GM12891 (cell line): ENCODE results near the gene IL1RAPL1.

Source experiments
- DNase-seq: peaks from one replicate; pipeline ENCODE4 v3.0.0; 2011; ENCODE audit warnings: low spot score; ENCODE audit not compliant: insufficient read length
- FAIRE-seq: peaks from 2 replicates; lab custom pipeline; 2011; peaks lifted over from hg19 to GRCh38; lab: Jason Lieb, UNC
- PAX5 ChIP-seq: IDR thresholded peaks from 2 replicates; pipeline ENCODE4 v1.6.1; 2011; ENCODE audit warnings: low read length, moderate library complexity, mild to moderate bottlenecking; ENCODE audit not compliant: insufficient read depth, severe bottlenecking
- POLR2A ChIP-seq: IDR thresholded peaks from 2 replicates; pipeline ENCODE4 v1.6.1; 2011; ENCODE audit warnings: low read depth, low read length, control low read depth
- POLR2AphosphoS5 ChIP-seq: IDR thresholded peaks from 2 replicates; pipeline ENCODE4 v1.6.1; 2011; ENCODE audit warnings: low read depth, low read length, control low read depth
- POU2F2 ChIP-seq: IDR thresholded peaks from 2 replicates; pipeline ENCODE4 v1.6.1; 2011; ENCODE audit warnings: low read depth, mild to moderate bottlenecking, control low read depth, low read length, moderate library complexity
- SPI1 ChIP-seq: IDR thresholded peaks from 2 replicates; pipeline ENCODE4 v1.6.1; 2011; ENCODE audit warnings: low read depth, low read length, control low read depth
- TAF1 ChIP-seq: IDR thresholded peaks from 2 replicates; pipeline ENCODE4 v1.6.1; 2011; ENCODE audit warnings: low read depth, low read length, control low read depth

Gene IL1RAPL1

DNA sequence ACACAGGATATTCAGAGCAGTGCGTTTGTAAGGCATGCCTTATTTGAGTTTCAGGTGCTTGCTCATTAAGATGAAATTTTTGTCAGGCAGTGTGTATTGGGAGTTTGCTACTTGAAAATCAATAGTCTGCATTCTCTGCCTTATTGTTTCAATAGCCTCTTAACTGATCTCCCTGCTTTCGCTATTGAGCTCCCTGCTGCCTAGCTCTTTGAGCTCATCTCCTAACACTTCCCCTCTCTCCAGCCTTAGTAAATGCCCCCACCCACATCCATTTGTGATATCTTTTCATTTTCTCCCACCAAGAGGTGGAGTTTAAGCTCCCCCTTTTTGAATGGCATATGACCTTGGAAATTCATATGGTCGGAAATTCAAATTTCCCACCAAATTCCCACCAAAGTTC is 256.6 kb downstream of the IL1RAPL1 start:
- DNase-seq, result no peak
- TF ChIP-seq TAF1, result no peak
- no peak for TF ChIP-seq POLR2AphosphoS5
- TF ChIP-seq POU2F2, result no peak
- no peak for TF ChIP-seq POLR2A
- no peak for TF ChIP-seq SPI1
- no peak for TF ChIP-seq PAX5
- no peak for FAIRE-seq

DNA sequence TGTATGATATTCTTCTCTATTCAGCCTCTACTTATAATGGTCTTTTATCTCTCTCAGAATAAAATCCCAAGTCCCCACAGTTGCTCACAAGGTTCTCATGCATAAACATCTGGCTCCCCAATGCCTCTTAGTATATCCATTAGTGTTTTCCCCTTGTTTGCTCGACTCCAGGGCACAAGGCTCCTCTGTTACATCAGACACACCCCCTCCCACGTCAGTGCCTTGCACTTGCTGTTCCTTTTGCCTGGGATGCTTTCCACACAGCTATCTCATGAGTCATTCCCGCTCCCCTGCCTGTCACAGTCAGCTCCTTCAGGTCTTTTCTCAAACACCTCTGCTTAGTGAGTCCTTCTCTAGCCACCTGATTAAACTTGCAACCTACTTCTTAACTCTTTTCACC is 260.2 kb downstream of the IL1RAPL1 start:
- DNase-seq (no peak), FAIRE-seq (no peak)
- no peak for TF ChIP-seq SPI1
- TF ChIP-seq POLR2AphosphoS5, result no peak
- TF ChIP-seq POU2F2, result no peak
- no peak for TF ChIP-seq TAF1
- TF ChIP-seq PAX5, result no peak
- TF ChIP-seq POLR2A, result no peak

DNA sequence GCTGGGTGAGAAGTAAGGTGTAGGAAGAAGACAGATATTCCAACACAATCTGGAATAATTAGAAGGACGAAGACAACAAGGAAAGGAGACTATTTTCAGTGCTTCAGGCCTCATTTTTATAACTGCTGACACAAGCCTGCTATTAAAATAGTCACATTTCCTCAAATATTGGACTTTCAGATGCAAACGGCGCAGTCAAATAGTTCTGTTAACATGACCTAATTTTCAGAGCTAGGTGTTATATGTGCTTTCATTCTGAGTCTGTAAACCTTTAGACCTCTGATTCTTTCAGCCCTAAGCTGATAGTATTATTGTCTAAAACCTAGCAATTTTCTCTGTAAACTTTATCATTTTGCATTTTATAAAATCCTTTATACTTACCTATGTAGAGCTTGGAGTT is 261.5 kb downstream of the IL1RAPL1 start:
- DNase-seq (no peak), FAIRE-seq (no peak)
- TF ChIP-seq POLR2A, result no peak
- no peak for TF ChIP-seq SPI1
- TF ChIP-seq POLR2AphosphoS5, result no peak
- TF ChIP-seq POU2F2, result no peak
- TF ChIP-seq TAF1, result no peak
- TF ChIP-seq PAX5, result no peak

DNA sequence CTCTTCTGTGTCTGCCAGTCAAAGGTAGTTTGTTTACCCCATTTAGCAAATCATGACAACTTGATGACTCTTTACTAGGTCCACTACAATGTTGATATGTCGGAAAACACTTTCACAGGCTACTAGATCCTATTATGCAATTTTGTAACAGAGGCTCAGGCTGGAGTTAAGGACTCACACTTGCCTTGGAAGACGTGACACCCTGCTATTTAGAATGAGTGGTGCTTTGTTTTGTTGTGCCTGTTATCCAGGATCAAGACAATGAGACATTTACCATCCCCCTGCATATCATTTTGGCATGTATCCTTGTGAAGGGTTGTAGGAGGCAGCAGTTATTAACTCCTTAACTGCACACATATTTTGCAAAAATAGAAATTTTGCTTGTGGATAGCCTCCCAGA is 263.7 kb downstream of the IL1RAPL1 start:
- FAIRE-seq, result no peak
- no peak for TF ChIP-seq POLR2AphosphoS5
- no peak for TF ChIP-seq TAF1
- no peak for TF ChIP-seq PAX5
- TF ChIP-seq POLR2A, result no peak
- no peak for TF ChIP-seq POU2F2
- TF ChIP-seq SPI1, result no peak

DNA sequence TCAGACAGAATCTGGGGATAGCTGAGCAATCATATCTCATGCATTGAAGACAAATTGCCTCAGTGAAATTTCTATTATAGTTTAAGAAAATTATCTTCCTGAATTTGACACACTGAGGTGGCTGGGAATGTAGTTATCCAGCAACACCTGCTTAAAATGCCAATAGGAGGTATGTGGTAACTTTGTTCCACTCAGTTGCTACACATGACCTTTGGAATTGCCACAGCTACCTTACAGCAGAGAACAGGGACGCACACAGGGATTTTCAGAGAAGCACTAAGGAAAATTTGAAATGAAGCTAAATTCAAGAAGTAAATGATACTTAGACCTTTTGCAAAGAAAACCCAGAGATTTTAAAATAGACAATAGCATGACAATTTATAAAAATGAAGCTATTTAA is 264.6 kb downstream of the IL1RAPL1 start:
- no peak for DNase-seq
- TF ChIP-seq SPI1 (no peak), TAF1 (no peak), PAX5 (no peak), POLR2A (no peak), POLR2AphosphoS5 (no peak), POU2F2 (no peak)
- no peak for FAIRE-seq

More for the DNA sequence above, 263.7 kb downstream of the IL1RAPL1 start:
- DNase-seq, result no peak

DNA sequence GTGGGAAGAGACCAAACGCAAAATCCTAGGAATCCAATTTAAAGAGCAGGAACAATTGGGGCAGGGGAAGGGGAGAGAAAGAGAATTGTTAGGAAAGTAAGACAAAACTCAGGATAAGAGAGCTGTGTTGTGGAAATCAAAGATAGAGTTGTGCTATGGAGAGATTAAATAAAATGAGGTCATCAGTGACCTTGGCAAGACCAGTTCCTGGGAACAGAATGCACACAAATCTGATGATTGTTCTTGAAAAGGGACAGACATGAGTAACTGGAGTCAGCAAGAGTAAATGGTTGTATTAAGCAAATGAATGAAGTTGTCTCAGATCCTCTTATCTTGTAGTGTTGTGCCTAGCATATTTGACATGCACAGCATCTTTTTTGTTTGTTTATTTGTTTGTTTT is 267.4 kb downstream of the IL1RAPL1 start:
- no peak for FAIRE-seq

DNA sequence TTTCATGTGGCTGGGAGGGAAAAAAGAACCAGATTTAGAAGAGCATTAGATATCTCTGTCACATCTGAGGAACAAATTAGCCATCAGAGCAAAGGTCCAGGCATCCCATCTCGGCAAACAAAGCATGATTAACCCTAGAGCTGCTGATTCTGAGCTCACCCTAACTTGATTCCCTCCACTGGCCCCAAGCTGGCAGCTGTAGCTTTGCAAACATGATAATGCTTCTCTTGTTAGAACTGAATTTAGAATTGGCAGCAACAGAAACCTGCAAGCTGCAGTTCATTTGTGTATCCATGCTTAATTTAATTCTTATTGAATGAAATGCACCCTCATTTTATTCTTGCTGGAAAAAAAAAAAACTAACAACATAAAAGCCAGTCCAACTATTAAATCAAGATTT is 289.2 kb downstream of the IL1RAPL1 start:
- TF ChIP-seq POLR2AphosphoS5, result no peak
- no peak for TF ChIP-seq POLR2A
- no peak for TF ChIP-seq TAF1
- TF ChIP-seq SPI1, result no peak
- TF ChIP-seq PAX5, result no peak
- no peak for TF ChIP-seq POU2F2
- no peak for DNase-seq
- no peak for FAIRE-seq

More for the DNA sequence above, 267.4 kb downstream of the IL1RAPL1 start:
- TF ChIP-seq POLR2A (no peak), SPI1 (no peak), POLR2AphosphoS5 (no peak), PAX5 (no peak), POU2F2 (no peak), TAF1 (no peak)
- no peak for DNase-seq

DNA sequence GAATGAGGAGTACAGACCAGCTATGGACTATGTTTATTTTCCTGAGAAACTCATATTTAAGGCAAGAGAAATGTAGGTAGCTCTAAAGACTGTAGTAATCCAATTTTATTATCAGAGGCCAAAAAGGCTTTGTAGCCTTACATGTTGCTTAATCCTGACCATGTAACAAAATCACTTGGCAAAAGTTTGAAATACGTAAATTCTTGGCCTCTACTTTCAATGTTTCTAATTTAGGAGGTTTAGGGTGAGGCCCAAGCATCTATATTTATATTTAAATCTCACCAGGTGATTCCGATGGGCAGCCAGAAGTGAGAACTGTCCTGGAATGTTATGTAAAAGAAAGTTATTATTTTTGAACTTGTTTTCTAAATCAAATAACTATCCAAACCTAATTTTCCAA is 289.7 kb downstream of the IL1RAPL1 start:
- DNase-seq, result no peak
- TF ChIP-seq POU2F2, result no peak
- TF ChIP-seq POLR2AphosphoS5, result no peak
- TF ChIP-seq POLR2A, result no peak
- TF ChIP-seq PAX5, result no peak
- TF ChIP-seq SPI1, result no peak
- TF ChIP-seq TAF1, result no peak
- no peak for FAIRE-seq

DNA sequence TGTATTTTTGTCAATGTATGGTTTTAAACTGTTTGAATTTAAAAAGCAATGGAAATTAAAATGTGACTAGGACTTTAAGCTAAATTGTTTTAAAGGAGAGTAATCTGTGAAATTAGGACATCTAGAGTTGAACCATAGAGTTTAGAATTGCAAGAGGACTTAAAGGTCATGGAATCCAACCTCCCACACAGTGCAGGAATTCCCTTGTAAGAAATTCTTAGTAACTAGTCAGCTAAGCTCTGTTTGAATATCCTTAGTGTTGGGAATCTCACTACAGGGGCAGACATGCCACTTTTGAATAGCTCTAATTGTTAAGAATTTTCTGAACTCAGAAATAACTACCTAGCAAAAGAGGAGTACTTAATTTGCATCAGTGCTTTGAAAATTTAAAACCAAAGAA is 292.9 kb downstream of the IL1RAPL1 start:
- DNase-seq (no peak), FAIRE-seq (no peak)
- TF ChIP-seq SPI1, result no peak

DNA sequence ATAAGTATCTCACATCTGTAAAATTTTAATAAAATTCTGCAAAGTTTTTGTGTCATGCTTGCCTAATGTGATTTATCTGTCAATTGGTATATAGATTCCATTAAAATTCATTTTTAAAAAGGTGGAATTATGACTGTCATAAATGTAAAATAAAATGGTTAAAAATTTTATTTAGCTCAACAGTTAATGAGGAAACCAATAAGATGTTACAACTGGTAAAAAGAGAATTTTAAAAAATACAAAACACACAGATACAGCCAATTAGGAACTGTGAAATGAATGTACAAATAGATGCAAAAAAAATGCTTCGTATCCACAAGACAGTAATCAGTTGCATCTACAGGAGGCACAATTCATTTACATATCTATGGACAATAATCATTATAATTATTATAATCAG is 297.6 kb downstream of the IL1RAPL1 start:
- no peak for FAIRE-seq
- no peak for DNase-seq

More for the DNA sequence above, 297.6 kb downstream of the IL1RAPL1 start:
- TF ChIP-seq POLR2A, result no peak
- TF ChIP-seq TAF1, result no peak
- no peak for TF ChIP-seq POU2F2
- no peak for TF ChIP-seq POLR2AphosphoS5
- no peak for TF ChIP-seq PAX5
- TF ChIP-seq SPI1, result no peak
